SH-SY5Y (cell line): ENCODE data around the gene LRRC8B.

ENCODE experiments used
- GATA2 ChIP-seq: IDR thresholded peaks from 2 replicates; pipeline ENCODE4 v1.6.1; 2011; ENCODE audit warnings: mild to moderate bottlenecking, low read depth, low read length
- GATA3 ChIP-seq: IDR thresholded peaks from 2 replicates; pipeline ENCODE4 v1.6.1; 2011; ENCODE audit warnings: low read depth, mild to moderate bottlenecking, low read length, moderate library complexity

DNA sequence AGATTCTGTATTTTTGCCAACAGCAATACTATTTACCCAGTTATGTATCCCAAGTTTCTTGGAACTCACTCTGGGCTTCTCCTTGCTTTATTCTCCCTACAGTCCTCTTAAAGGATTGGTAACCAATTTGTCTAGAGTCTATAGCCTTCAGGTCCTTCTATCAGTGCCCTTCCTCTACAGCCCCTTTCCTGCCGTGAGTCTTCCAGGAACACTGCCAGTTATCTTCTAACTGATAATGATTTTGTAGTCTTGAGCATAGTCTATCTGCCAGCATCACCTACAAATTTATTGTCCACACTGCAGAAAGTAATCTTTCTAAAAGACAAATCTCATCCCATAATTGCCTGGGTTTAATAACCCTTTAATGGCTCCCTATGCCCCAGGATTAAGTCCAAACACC, 8.2 kb downstream of the LRRC8B start:
- TF ChIP-seq GATA2 = no peak
- no peak for TF ChIP-seq GATA3
